ENCODE data around the gene IL5.

DNA sequence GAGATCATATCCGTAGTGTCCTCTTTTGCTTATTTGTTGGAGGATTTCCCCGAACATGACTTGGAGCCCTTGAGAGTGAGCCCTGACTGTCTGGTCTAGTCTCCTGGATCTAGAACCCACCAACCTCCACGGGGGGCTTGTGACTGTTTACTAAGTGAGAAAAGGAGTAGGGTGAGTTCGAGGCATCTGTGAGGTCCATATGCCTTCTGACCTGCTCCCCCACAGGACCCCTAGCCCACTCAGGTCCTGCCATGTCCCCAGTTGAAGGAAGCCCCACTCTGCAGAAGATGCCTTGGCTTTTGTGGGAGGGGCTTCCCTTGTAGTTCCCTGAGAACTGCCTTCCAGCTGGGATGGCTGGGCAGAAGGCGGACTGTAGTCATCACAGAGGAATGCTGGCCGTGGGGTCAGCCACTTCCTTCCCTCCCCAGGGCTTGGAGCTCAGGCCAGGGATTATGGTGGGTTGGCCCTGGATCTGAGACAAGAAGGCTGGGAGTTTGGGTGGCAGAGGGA is 45.8 kb downstream of the IL5 start:
- TF ChIP-seq, protein P1, sequence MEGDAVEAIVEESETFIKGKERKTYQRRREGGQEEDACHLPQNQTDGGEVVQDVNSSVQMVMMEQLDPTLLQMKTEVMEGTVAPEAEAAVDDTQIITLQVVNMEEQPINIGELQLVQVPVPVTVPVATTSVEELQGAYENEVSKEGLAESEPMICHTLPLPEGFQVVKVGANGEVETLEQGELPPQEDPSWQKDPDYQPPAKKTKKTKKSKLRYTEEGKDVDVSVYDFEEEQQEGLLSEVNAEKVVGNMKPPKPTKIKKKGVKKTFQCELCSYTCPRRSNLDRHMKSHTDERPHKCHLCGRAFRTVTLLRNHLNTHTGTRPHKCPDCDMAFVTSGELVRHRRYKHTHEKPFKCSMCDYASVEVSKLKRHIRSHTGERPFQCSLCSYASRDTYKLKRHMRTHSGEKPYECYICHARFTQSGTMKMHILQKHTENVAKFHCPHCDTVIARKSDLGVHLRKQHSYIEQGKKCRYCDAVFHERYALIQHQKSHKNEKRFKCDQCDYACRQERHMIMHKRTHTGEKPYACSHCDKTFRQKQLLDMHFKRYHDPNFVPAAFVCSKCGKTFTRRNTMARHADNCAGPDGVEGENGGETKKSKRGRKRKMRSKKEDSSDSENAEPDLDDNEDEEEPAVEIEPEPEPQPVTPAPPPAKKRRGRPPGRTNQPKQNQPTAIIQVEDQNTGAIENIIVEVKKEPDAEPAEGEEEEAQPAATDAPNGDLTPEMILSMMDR (IDR thresholded peaks at IDR 0.05): no peak
- no peak for TF ChIP-seq POLR2A (IDR thresholded peaks at IDR 0.05)
